ENCODE data around the gene ZFAND2B. TPM values are rescaled to one million over a fixed set of nuclear protein-coding genes. Genes with fewer than 3 reads are reported as not detected.

ZFAND2B gene
- total and polyA plus RNA-seq, 7 donors = 19.0 to 46.2 (median 25.1) TPM

- ATAC-seq (no peak), DNase-seq (no peak)
- 76 to 83% (median 78%) methylated on average over 18 of the region's 18 CpGs for WGBS, 3 donors
- Histone ChIP-seq H3K27me3 (ENCODE audit: insufficient read depth in 3 of 3, low read length in 2 of 3) (no peaks in the 10 kb centered on the region), H3K36me3 (ENCODE audit: insufficient read depth in 1 of 2, low read depth in 1 of 2) (peaks cover 3 to 70% of the 10 kb centered on the region in 2 donors), H3K4me3 (no peak overlapping the region), H3K4me1 (peaks cover 15% of the 10 kb centered on the region), H3K9me3 (no peaks in the 10 kb centered on the region), H3K27ac (no peak overlapping the region)
- no peak for TF ChIP-seq CTCF (IDR thresholded peaks at IDR 0.05)
- intact Hi-C loops (cut with DNase I) = no loop called here
Measured at GRCh38 chr2:219209236-219210195, 2.9 kb downstream of the ZFAND2B start.

- Histone ChIP-seq H3K9me3 (no peaks in the 10 kb centered on the region), H3K4me3 (no peak overlapping the region), H3K27me3 (ENCODE audit: insufficient read depth in 3 of 3, low read length in 2 of 3) (no peaks in the 10 kb centered on the region), H3K36me3 (ENCODE audit: insufficient read depth in 1 of 2, low read depth in 1 of 2) (peaks cover 3 to 78% of the 10 kb centered on the region in 2 donors), H3K4me1 (peaks cover 15% of the 10 kb centered on the region), H3K27ac (no peak overlapping the region)
- DNase-seq (no peak), ATAC-seq (no peak)
- TF ChIP-seq CTCF (IDR thresholded peaks at IDR 0.05) = no peak
- intact Hi-C loops (cut with DNase I) = no loop called here
- 89 to 91% (median 91%) methylated on average over 24 of the region's 24 CpGs for WGBS, 3 donors
Measured at GRCh38 chr2:219210196-219210885, 3.8 kb downstream of the ZFAND2B start.

GRCh38 chr2:219210886-219211362 lies 4.3 kb downstream of the ZFAND2B start:
- H3K27ac ChIP-seq = no peak overlapping the region
- H3K27me3 ChIP-seq (ENCODE audit: insufficient read depth in 3 of 3, low read length in 2 of 3) = no peaks in the 10 kb centered on the region
- ATAC-seq = no peak
- H3K9me3 ChIP-seq = no peaks in the 10 kb centered on the region
- H3K4me3 ChIP-seq = no peak overlapping the region
- no peak for DNase-seq
- peaks cover 3 to 84% of the 10 kb centered on the region in 2 donors for H3K36me3 ChIP-seq (ENCODE audit: insufficient read depth in 1 of 2, low read depth in 1 of 2)
- peaks cover 16% of the 10 kb centered on the region for H3K4me1 ChIP-seq
- 83 to 92% (median 86%) methylated on average over 9 of the region's 9 CpGs for WGBS, 3 donors
- intact Hi-C loops (cut with DNase I) = no loop called here
- no peak for TF ChIP-seq CTCF (IDR thresholded peaks at IDR 0.05)

- H3K36me3 ChIP-seq (ENCODE audit: insufficient read depth in 1 of 2, low read depth in 1 of 2) = peaks cover 3 to 88% of the 10 kb centered on the region in 2 donors
Measured at GRCh38 chr2:219213026-219213415, 6.4 kb downstream of the ZFAND2B start.

More at GRCh38 chr2:219213026-219213415, 6.4 kb downstream of the ZFAND2B start:
- Histone ChIP-seq H3K9me3 (no peaks in the 10 kb centered on the region), H3K4me3 (no peak overlapping the region), H3K27ac (no peak overlapping the region), H3K4me1 (peaks cover 19% of the 10 kb centered on the region), H3K27me3 (ENCODE audit: insufficient read depth in 3 of 3, low read length in 2 of 3) (no peaks in the 10 kb centered on the region)
- 79 to 81% (median 79%) methylated on average over 8 of the region's 8 CpGs for WGBS, 3 donors
- no peak for TF ChIP-seq CTCF (IDR thresholded peaks at IDR 0.05)
- DNase-seq (no peak), ATAC-seq (no peak)
- intact Hi-C loops (cut with DNase I) = no loop called here
